GM12878 (cell line): ENCODE data around the gene TAF11L3. TPM values are rescaled to one million over a fixed set of nuclear protein-coding genes. Genes with fewer than 3 reads are reported as not detected.
"Not testable (repeated sequence)": the region's sequence is repeated elsewhere in the genome, so short reads cannot be mapped to it uniquely, and the experiment has no call there.

Source experiments
- ATAC-seq: fragments of 200-7000 bp; cut with Tn5 transposase; 3 replicates; pipeline ENCODE4 v1.9.1; 2020; ENCODE audit warnings: mild to moderate bottlenecking, moderate library complexity
- BruUV-seq: library from RNA; stranded (reverse); fragments of 400-500 nt; replicated peaks from 2 replicates; lab custom pipeline; 2021; lab: Mats Ljungman, UMichigan
- CTCF ChIA-PET: fragments of 300-600 bp; sonication (Branson Sonifier 250); formaldehyde crosslinking; extraction: SDS; loops from one replicate; lab custom pipeline; 2021; ENCODE audit warnings: inconsistent platforms; lab: Yijun Ruan, JAX
- POLR2A ChIA-PET: fragments of 350-600 bp; formaldehyde crosslinking; extraction: SDS; loops from one replicate; lab custom pipeline; 2021; ENCODE audit warnings: inconsistent platforms; lab: Charles Lee
- RAD21 ChIA-PET: fragments of 300-600 bp; sonication (Branson Sonifier 250); formaldehyde crosslinking; loops from one replicate; lab custom pipeline; 2023; ENCODE audit warnings: antibody characterized with exemption; ENCODE audit not compliant: unreplicated experiment; lab: Charles Lee
- SMC1A ChIA-PET: fragments of 300-600 bp; sonication (Branson Sonifier 250); formaldehyde crosslinking; loops from one replicate; lab custom pipeline; 2023; ENCODE audit not compliant: unreplicated experiment, uncharacterized antibody; lab: Charles Lee
- DNase-seq: peaks from one replicate; pipeline ENCODE4 v3.0.0-alpha.2; 2011; ENCODE audit warnings: low read depth, low spot score
- FAIRE-seq: peaks from 3 replicates; lab custom pipeline; 2011; peaks lifted over from hg19 to GRCh38; lab: Jason Lieb, UNC
- H2AFZ ChIP-seq: 2 replicates; pipeline ENCODE4 v1.6.0; 2011; ENCODE audit warnings: low read depth, low read length, control low read depth; ENCODE audit not compliant: control insufficient read depth
- H3K27ac ChIP-seq: 2 replicates; pipeline ENCODE4 v1.5.1; 2011; ENCODE audit warnings: control low read depth; ENCODE audit not compliant: control insufficient read depth, insufficient read depth
- H3K27me3 ChIP-seq, 2 experiments: replicated peaks in 1 of 2; 2 replicates each; pipeline versions ENCODE4 v1.6.0 to v1.6.1; 2011; ENCODE audit warnings: low read length in 1 of 2; ENCODE audit not compliant: control insufficient read depth in 2 of 2, insufficient read depth in 2 of 2
- H3K36me3 ChIP-seq, 2 experiments: 2 replicates each; pipeline ENCODE4 v1.5.1; 2011; ENCODE audit warnings: low read length in 1 of 2; ENCODE audit not compliant: control insufficient read depth in 2 of 2, insufficient read depth in 2 of 2
- H3K4me1 ChIP-seq: 2 replicates; pipeline ENCODE4 v1.6.1; 2011; ENCODE audit warnings: mild to moderate bottlenecking, low read length, moderate library complexity, mixed read lengths; ENCODE audit not compliant: control insufficient read depth, insufficient read depth
- H3K4me2 ChIP-seq: 2 replicates; pipeline ENCODE4 v1.6.0; 2011; ENCODE audit warnings: control low read depth; ENCODE audit not compliant: control insufficient read depth, insufficient read depth
- H3K4me3 ChIP-seq: fragments of 200-600 bp; sonication (generic); 2 replicates; pipeline ENCODE4 v1.5.1; 2016
- H3K79me2 ChIP-seq: 2 replicates; pipeline ENCODE4 v1.6.0; 2011; ENCODE audit warnings: low read length; ENCODE audit not compliant: control insufficient read depth, insufficient read depth
- H3K9ac ChIP-seq: 2 replicates; pipeline ENCODE4 v1.8.0; 2011; ENCODE audit warnings: low read length, control low read depth, mixed read lengths; ENCODE audit not compliant: control insufficient read depth, insufficient read depth
- H3K9me3 ChIP-seq: replicated peaks from 3 replicates; pipeline ENCODE4 v1.5.1; 2011; ENCODE audit warnings: mild to moderate bottlenecking, low read length; ENCODE audit not compliant: control insufficient read depth, insufficient read depth
- H4K20me1 ChIP-seq: 2 replicates; pipeline ENCODE4 v1.6.0; 2011; ENCODE audit not compliant: control insufficient read depth, insufficient read depth
- CBX3 ChIP-seq: fragments of 200-600 bp; sonication (generic); IDR thresholded peaks from 2 replicates; pipeline ENCODE4 v1.6.1; 2016; ENCODE audit warnings: low read depth, borderline replicate concordance
- WGBS: methylation state at CpG from one replicate; pipeline ENCODE4 v1.1.6; 2016; ENCODE audit warnings: low lambda C conversion rate; ENCODE audit not compliant: insufficient replicate concordance, insufficient coverage; ENCODE audit errors: missing lambda C conversion rate; 5-methylcytosine and 5-hydroxymethylcytosine counted together
- in situ Hi-C: fragments of 300-500 bp; cut with MboI; formaldehyde crosslinking; loops from 9 replicates; pipeline ENCODE4 v1.14.3; 2018; ENCODE audit warnings: mixed read lengths
- intact Hi-C: fragments of 100-400 bp; cut with micrococcal nuclease; formaldehyde crosslinking; loops from one replicate; pipeline ENCODE4 v1.14.2; 2022; ENCODE audit not compliant: unreplicated experiment
- polyA plus RNA-seq, 11 experiments: library from polyadenylated mRNA; depleted of rRNA in 4 of 11; unstranded in 6 of 11; stranded (reverse) in 5 of 11; fragments of >200 nt; fragmentation: Nextera tagmentation in 4 of 11; fragmentation: Illumina TruSeq in 1 of 11; extraction: Ambion mirVana in 4 of 11; extraction: Trizol in 1 of 11; gene quantifications; 1 replicate in 1 of 11; 2 replicates in 10 of 11; pipeline versions ENCODE4 v1.2.1 to v1.2.3, GENCODE V29; 2011 to 2016; ENCODE audit warnings: inconsistent platforms in 2 of 11, missing spikeins in 2 of 11, low read depth in 1 of 11
- small RNA-seq: library from RNA; depleted of rRNA; stranded (forward); fragments of <200 nt; gene quantifications from one replicate; pipeline ENCODE3, GENCODE V24; 2014
- total RNA-seq, 4 experiments: library from RNA; depleted of rRNA in 3 of 4; stranded (reverse); fragments of >200 nt in 3 of 4; fragmentation: Illumina TruSeq in 1 of 4; extraction: Trizol in 1 of 4; gene quantifications; 2 replicates each; pipeline versions ENCODE4 v1.2.1 to v1.2.3, GENCODE V29; 2013 to 2021

Gene TAF11L3
- total and polyA plus RNA-seq, 10 of the 15 experiments (the other 5 are each of a cell fraction or from before 2014, with no cell fraction given) = not detected

DNA sequence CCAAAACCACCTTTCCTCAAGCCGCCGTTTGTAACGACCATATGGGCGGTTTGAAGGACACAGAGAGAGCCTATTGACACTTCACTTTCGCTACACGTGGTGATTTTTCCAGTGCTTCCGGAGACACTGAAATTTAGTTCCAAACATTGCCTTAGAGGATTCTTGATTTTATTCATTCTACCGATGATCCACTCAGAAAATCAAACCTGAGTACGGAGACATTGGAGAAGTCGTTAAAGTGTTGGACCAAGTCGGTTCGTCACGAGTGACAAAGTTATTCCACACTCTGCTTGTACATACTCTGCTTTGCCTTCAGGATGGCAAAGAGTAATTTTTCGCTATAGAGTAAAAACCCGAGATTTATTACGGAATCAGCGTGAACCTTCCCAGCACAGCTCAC lies 8.3 kb downstream of the TAF11L3 start:
- H3K9me3 ChIP-seq, H3K4me1 ChIP-seq, H3K4me3 ChIP-seq, H3K36me3 ChIP-seq, DNase-seq, H3K4me2 ChIP-seq, CTCF ChIA-PET, H3K79me2 ChIP-seq, BruUV-seq, RAD21 ChIA-PET, in situ Hi-C loops, ATAC-seq, H3K9ac ChIP-seq, H4K20me1 ChIP-seq, FAIRE-seq, SMC1A ChIA-PET, H3K27ac ChIP-seq, intact Hi-C loops, H3K27me3 ChIP-seq, POLR2A ChIA-PET, H2AFZ ChIP-seq: not testable (repeated sequence)
- 0 out of 2 replicates have a peak, but pooled peaks have one; percentile 62 for TF ChIP-seq CBX3
- WGBS = 64% methylated on average over 11 of the region's 17 CpGs

DNA sequence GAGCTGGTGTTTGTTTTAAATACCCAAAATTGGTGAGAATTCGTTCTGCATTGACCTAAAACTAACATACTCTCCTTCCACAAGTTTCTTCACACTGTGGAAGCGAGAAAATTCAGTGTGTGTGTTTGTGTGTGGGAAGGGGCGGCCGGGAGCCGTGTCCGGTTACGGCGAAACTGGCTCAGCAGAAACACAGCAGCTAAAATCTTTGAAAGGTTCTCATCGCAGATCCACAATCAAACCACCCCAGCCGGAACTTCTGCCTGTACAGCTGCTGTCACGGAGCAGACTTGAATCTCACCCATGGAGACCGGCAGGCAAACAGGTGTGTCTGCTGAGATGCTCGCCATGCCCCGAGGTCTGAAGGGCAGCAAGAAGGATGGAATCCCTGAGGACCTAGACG lies 10.2 kb downstream of the TAF11L3 start, which contains the start of gene TAF11L6:
TAF11L6 (plus strand) TSS at position 301 of the 400 bp plus-strand sequence.
- CTCF ChIA-PET, H3K9ac ChIP-seq, intact Hi-C loops, H3K27me3 ChIP-seq, H3K4me3 ChIP-seq, DNase-seq, ATAC-seq, H4K20me1 ChIP-seq, in situ Hi-C loops, BruUV-seq, H3K79me2 ChIP-seq, H3K4me2 ChIP-seq, SMC1A ChIA-PET, H3K4me1 ChIP-seq, H3K27ac ChIP-seq, H2AFZ ChIP-seq, RAD21 ChIA-PET, H3K36me3 ChIP-seq, POLR2A ChIA-PET, FAIRE-seq, H3K9me3 ChIP-seq: not testable (repeated sequence)
- no CpG with 5 or more reads among the region's 15 CpGs for WGBS

Small RNA genes within 50 kb of the gene (small RNA-seq; reads per million reads assigned to genes)
- not detected for gene AC106774.3

Other genes with a start within 250 kb of the TAF11L3 start
Only the 7 nearest of the 12 such genes appear.
- gene TAF11L2, start 20.1 kb upstream of the TAF11L3 start, total RNA-seq (2014; rRNA removed) = not detected in 2 replicates
- gene TAF11L2, start 20.1 kb upstream of the TAF11L3 start, total RNA-seq (2014; rRNA removed; fragmentation: Illumina TruSeq; extraction: Trizol) = not detected in 2 replicates
- gene TAF11L2, start 20.1 kb upstream of the TAF11L3 start, total RNA-seq (2021) = not detected in 2 replicates
- gene TAF11L2, start 20.1 kb upstream of the TAF11L3 start, polyA plus RNA-seq (2011; rRNA removed) = not detected in 2 replicates
- gene TAF11L2, start 20.1 kb upstream of the TAF11L3 start, polyA plus RNA-seq (2014; fragmentation: Illumina TruSeq; extraction: Trizol) = not detected in 2 replicates
- gene TAF11L2, start 20.1 kb upstream of the TAF11L3 start, polyA plus RNA-seq (2014; fragmentation: Nextera tagmentation; extraction: Ambion mirVana) = not detected
- gene TAF11L2, start 20.1 kb upstream of the TAF11L3 start, polyA plus RNA-seq (2014; rRNA removed) = not detected in 2 replicates
- not detected for gene TAF11L2, start 20.1 kb upstream of the TAF11L3 start, polyA plus RNA-seq (2016; fragmentation: Nextera tagmentation; extraction: Ambion mirVana)
- gene TAF11L4, start 3.4 kb downstream of the TAF11L3 start, total RNA-seq (2014; rRNA removed) = not detected in 2 replicates
- not detected in 2 replicates for gene TAF11L4, start 3.4 kb downstream of the TAF11L3 start, total RNA-seq (2014; rRNA removed; fragmentation: Illumina TruSeq; extraction: Trizol)
- gene TAF11L4, start 3.4 kb downstream of the TAF11L3 start, total RNA-seq (2021) = not detected in 2 replicates
- gene TAF11L4, start 3.4 kb downstream of the TAF11L3 start, polyA plus RNA-seq (2011; rRNA removed) = not detected in 2 replicates
- not detected in 2 replicates for gene TAF11L4, start 3.4 kb downstream of the TAF11L3 start, polyA plus RNA-seq (2014; fragmentation: Illumina TruSeq; extraction: Trizol)
- not detected for gene TAF11L4, start 3.4 kb downstream of the TAF11L3 start, polyA plus RNA-seq (2014; fragmentation: Nextera tagmentation; extraction: Ambion mirVana)
- not detected in 2 replicates for gene TAF11L4, start 3.4 kb downstream of the TAF11L3 start, polyA plus RNA-seq (2014; rRNA removed)
- gene TAF11L4, start 3.4 kb downstream of the TAF11L3 start, polyA plus RNA-seq (2016; fragmentation: Nextera tagmentation; extraction: Ambion mirVana) = not detected
- not detected in 2 replicates for gene TAF11L5, start 6.9 kb downstream of the TAF11L3 start, total RNA-seq (2014; rRNA removed)
- not detected in 2 replicates for gene TAF11L5, start 6.9 kb downstream of the TAF11L3 start, total RNA-seq (2014; rRNA removed; fragmentation: Illumina TruSeq; extraction: Trizol)
- not detected in 2 replicates for gene TAF11L5, start 6.9 kb downstream of the TAF11L3 start, total RNA-seq (2021)
- gene TAF11L5, start 6.9 kb downstream of the TAF11L3 start, polyA plus RNA-seq (2011; rRNA removed) = not detected in 2 replicates
- not detected in 2 replicates for gene TAF11L5, start 6.9 kb downstream of the TAF11L3 start, polyA plus RNA-seq (2014; fragmentation: Illumina TruSeq; extraction: Trizol)
- gene TAF11L5, start 6.9 kb downstream of the TAF11L3 start, polyA plus RNA-seq (2014; fragmentation: Nextera tagmentation; extraction: Ambion mirVana) = not detected
- not detected in 2 replicates for gene TAF11L5, start 6.9 kb downstream of the TAF11L3 start, polyA plus RNA-seq (2014; rRNA removed)
- gene TAF11L5, start 6.9 kb downstream of the TAF11L3 start, polyA plus RNA-seq (2016; fragmentation: Nextera tagmentation; extraction: Ambion mirVana) = not detected
- not detected in 2 replicates for gene TAF11L6, start 10.3 kb downstream of the TAF11L3 start, total RNA-seq (2014; rRNA removed)
- not detected in 2 replicates for gene TAF11L6, start 10.3 kb downstream of the TAF11L3 start, total RNA-seq (2014; rRNA removed; fragmentation: Illumina TruSeq; extraction: Trizol)
- gene TAF11L6, start 10.3 kb downstream of the TAF11L3 start, total RNA-seq (2021) = not detected in 2 replicates
- not detected in 2 replicates for gene TAF11L6, start 10.3 kb downstream of the TAF11L3 start, polyA plus RNA-seq (2011; rRNA removed)
- not detected in 2 replicates for gene TAF11L6, start 10.3 kb downstream of the TAF11L3 start, polyA plus RNA-seq (2014; fragmentation: Illumina TruSeq; extraction: Trizol)
- gene TAF11L6, start 10.3 kb downstream of the TAF11L3 start, polyA plus RNA-seq (2014; fragmentation: Nextera tagmentation; extraction: Ambion mirVana) = not detected
- not detected in 2 replicates for gene TAF11L6, start 10.3 kb downstream of the TAF11L3 start, polyA plus RNA-seq (2014; rRNA removed)
- gene TAF11L6, start 10.3 kb downstream of the TAF11L3 start, polyA plus RNA-seq (2016; fragmentation: Nextera tagmentation; extraction: Ambion mirVana) = not detected
- gene TAF11L7, start 67.4 kb downstream of the TAF11L3 start, total RNA-seq (2014; rRNA removed) = not detected in 2 replicates
- not detected in 2 replicates for gene TAF11L7, start 67.4 kb downstream of the TAF11L3 start, total RNA-seq (2014; rRNA removed; fragmentation: Illumina TruSeq; extraction: Trizol)
- gene TAF11L7, start 67.4 kb downstream of the TAF11L3 start, total RNA-seq (2021) = not detected in 2 replicates
- gene TAF11L7, start 67.4 kb downstream of the TAF11L3 start, polyA plus RNA-seq (2011; rRNA removed) = not detected in 2 replicates
- not detected in 2 replicates for gene TAF11L7, start 67.4 kb downstream of the TAF11L3 start, polyA plus RNA-seq (2014; fragmentation: Illumina TruSeq; extraction: Trizol)
- not detected for gene TAF11L7, start 67.4 kb downstream of the TAF11L3 start, polyA plus RNA-seq (2014; fragmentation: Nextera tagmentation; extraction: Ambion mirVana)
- not detected in 2 replicates for gene TAF11L7, start 67.4 kb downstream of the TAF11L3 start, polyA plus RNA-seq (2014; rRNA removed)
- gene TAF11L7, start 67.4 kb downstream of the TAF11L3 start, polyA plus RNA-seq (2016; fragmentation: Nextera tagmentation; extraction: Ambion mirVana) = not detected
- gene TAF11L8, start 72.6 kb downstream of the TAF11L3 start, total RNA-seq (2014; rRNA removed) = not detected in 2 replicates
- not detected in 2 replicates for gene TAF11L8, start 72.6 kb downstream of the TAF11L3 start, total RNA-seq (2014; rRNA removed; fragmentation: Illumina TruSeq; extraction: Trizol)
- not detected in 2 replicates for gene TAF11L8, start 72.6 kb downstream of the TAF11L3 start, total RNA-seq (2021)
- not detected in 2 replicates for gene TAF11L8, start 72.6 kb downstream of the TAF11L3 start, polyA plus RNA-seq (2011; rRNA removed)
- not detected in 2 replicates for gene TAF11L8, start 72.6 kb downstream of the TAF11L3 start, polyA plus RNA-seq (2014; fragmentation: Illumina TruSeq; extraction: Trizol)
- gene TAF11L8, start 72.6 kb downstream of the TAF11L3 start, polyA plus RNA-seq (2014; fragmentation: Nextera tagmentation; extraction: Ambion mirVana) = not detected
- not detected in 2 replicates for gene TAF11L8, start 72.6 kb downstream of the TAF11L3 start, polyA plus RNA-seq (2014; rRNA removed)
- not detected for gene TAF11L8, start 72.6 kb downstream of the TAF11L3 start, polyA plus RNA-seq (2016; fragmentation: Nextera tagmentation; extraction: Ambion mirVana)
- gene TAF11L9, start 76.0 kb downstream of the TAF11L3 start, total RNA-seq (2014; rRNA removed) = not detected in 2 replicates
- not detected in 2 replicates for gene TAF11L9, start 76.0 kb downstream of the TAF11L3 start, total RNA-seq (2014; rRNA removed; fragmentation: Illumina TruSeq; extraction: Trizol)
- gene TAF11L9, start 76.0 kb downstream of the TAF11L3 start, total RNA-seq (2021) = not detected in 2 replicates
- gene TAF11L9, start 76.0 kb downstream of the TAF11L3 start, polyA plus RNA-seq (2011; rRNA removed) = not detected in 2 replicates
- not detected in 2 replicates for gene TAF11L9, start 76.0 kb downstream of the TAF11L3 start, polyA plus RNA-seq (2014; fragmentation: Illumina TruSeq; extraction: Trizol)
- not detected for gene TAF11L9, start 76.0 kb downstream of the TAF11L3 start, polyA plus RNA-seq (2014; fragmentation: Nextera tagmentation; extraction: Ambion mirVana)
- gene TAF11L9, start 76.0 kb downstream of the TAF11L3 start, polyA plus RNA-seq (2014; rRNA removed) = not detected in 2 replicates
- gene TAF11L9, start 76.0 kb downstream of the TAF11L3 start, polyA plus RNA-seq (2016; fragmentation: Nextera tagmentation; extraction: Ambion mirVana) = not detected